GM12878 (cell line): ENCODE measurements around the gene ADD1. TPM values are rescaled to one million over a fixed set of nuclear protein-coding genes. Genes with fewer than 3 reads are reported as not detected.

Experiments
- ATAC-seq: fragments of 200-7000 bp; cut with Tn5 transposase; 3 replicates; pipeline ENCODE4 v1.9.1; 2020; ENCODE audit warnings: mild to moderate bottlenecking, moderate library complexity
- BruUV-seq: library from RNA; stranded (reverse); fragments of 400-500 nt; replicated peaks from 2 replicates; lab custom pipeline; 2021; lab: Mats Ljungman, UMichigan
- CTCF ChIA-PET: fragments of 300-600 bp; sonication (Branson Sonifier 250); formaldehyde crosslinking; extraction: SDS; loops from one replicate; lab custom pipeline; 2021; ENCODE audit warnings: inconsistent platforms; lab: Yijun Ruan, JAX
- POLR2A ChIA-PET: fragments of 350-600 bp; formaldehyde crosslinking; extraction: SDS; loops from one replicate; lab custom pipeline; 2021; ENCODE audit warnings: inconsistent platforms; lab: Charles Lee
- RAD21 ChIA-PET: fragments of 300-600 bp; sonication (Branson Sonifier 250); formaldehyde crosslinking; loops from one replicate; lab custom pipeline; 2023; ENCODE audit warnings: antibody characterized with exemption; ENCODE audit not compliant: unreplicated experiment; lab: Charles Lee
- SMC1A ChIA-PET: fragments of 300-600 bp; sonication (Branson Sonifier 250); formaldehyde crosslinking; loops from one replicate; lab custom pipeline; 2023; ENCODE audit not compliant: unreplicated experiment, uncharacterized antibody; lab: Charles Lee
- DNase-seq: peaks from one replicate; pipeline ENCODE4 v3.0.0-alpha.2; 2011; ENCODE audit warnings: low read depth, low spot score
- FAIRE-seq: peaks from 3 replicates; lab custom pipeline; 2011; peaks lifted over from hg19 to GRCh38; lab: Jason Lieb, UNC
- H2AFZ ChIP-seq: 2 replicates; pipeline ENCODE4 v1.6.0; 2011; ENCODE audit warnings: low read depth, low read length, control low read depth; ENCODE audit not compliant: control insufficient read depth
- H3K27ac ChIP-seq: 2 replicates; pipeline ENCODE4 v1.5.1; 2011; ENCODE audit warnings: control low read depth; ENCODE audit not compliant: control insufficient read depth, insufficient read depth
- H3K27me3 ChIP-seq, 2 experiments: replicated peaks in 1 of 2; 2 replicates each; pipeline versions ENCODE4 v1.6.0 to v1.6.1; 2011; ENCODE audit warnings: low read length in 1 of 2; ENCODE audit not compliant: control insufficient read depth in 2 of 2, insufficient read depth in 2 of 2
- H3K36me3 ChIP-seq, 2 experiments: 2 replicates each; pipeline ENCODE4 v1.5.1; 2011; ENCODE audit warnings: low read length in 1 of 2; ENCODE audit not compliant: control insufficient read depth in 2 of 2, insufficient read depth in 2 of 2
- H3K4me1 ChIP-seq: 2 replicates; pipeline ENCODE4 v1.6.1; 2011; ENCODE audit warnings: mild to moderate bottlenecking, low read length, moderate library complexity, mixed read lengths; ENCODE audit not compliant: control insufficient read depth, insufficient read depth
- H3K4me2 ChIP-seq: 2 replicates; pipeline ENCODE4 v1.6.0; 2011; ENCODE audit warnings: control low read depth; ENCODE audit not compliant: control insufficient read depth, insufficient read depth
- H3K4me3 ChIP-seq: fragments of 200-600 bp; sonication (generic); 2 replicates; pipeline ENCODE4 v1.5.1; 2016
- H3K79me2 ChIP-seq: 2 replicates; pipeline ENCODE4 v1.6.0; 2011; ENCODE audit warnings: low read length; ENCODE audit not compliant: control insufficient read depth, insufficient read depth
- H3K9ac ChIP-seq: 2 replicates; pipeline ENCODE4 v1.8.0; 2011; ENCODE audit warnings: low read length, control low read depth, mixed read lengths; ENCODE audit not compliant: control insufficient read depth, insufficient read depth
- H3K9me3 ChIP-seq: replicated peaks from 3 replicates; pipeline ENCODE4 v1.5.1; 2011; ENCODE audit warnings: mild to moderate bottlenecking, low read length; ENCODE audit not compliant: control insufficient read depth, insufficient read depth
- H4K20me1 ChIP-seq: 2 replicates; pipeline ENCODE4 v1.6.0; 2011; ENCODE audit not compliant: control insufficient read depth, insufficient read depth
- CHD4 ChIP-seq: fragments of 200-600 bp; sonication (generic); IDR thresholded peaks from 2 replicates; pipeline ENCODE4 v1.6.1; 2016; ENCODE audit warnings: mild to moderate bottlenecking
- NR2F1 ChIP-seq: fragments of 450-650 bp; conservative IDR thresholded peaks from 2 replicates; pipeline ENCODE4 v1.6.1; 2017; ENCODE audit warnings: mild to moderate bottlenecking
- RB1 ChIP-seq: fragments of 450-650 bp; formaldehyde crosslinking; IDR thresholded peaks from 2 replicates; pipeline ENCODE4 v1.6.1; 2017; ENCODE audit warnings: mild to moderate bottlenecking, borderline replicate concordance
- RELA ChIP-seq: fragments of 450-650 bp; IDR thresholded peaks from 2 replicates; pipeline ENCODE4 v1.8.0; 2014; ENCODE audit warnings: borderline replicate concordance; ENCODE audit not compliant: partially characterized antibody
- RELB ChIP-seq: fragments of 450-650 bp; IDR thresholded peaks from 2 replicates; pipeline ENCODE4 v1.6.1; 2017; ENCODE audit warnings: low read depth, mild to moderate bottlenecking, moderate library complexity
- SPI1 ChIP-seq: IDR thresholded peaks from 2 replicates; pipeline ENCODE4 v1.6.1; 2011; ENCODE audit warnings: low read depth, mild to moderate bottlenecking, low read length, moderate library complexity, borderline replicate concordance; ENCODE audit not compliant: insufficient read depth
- ZNF217 ChIP-seq: fragments of 450-650 bp; IDR thresholded peaks from 2 replicates; pipeline ENCODE4 v1.6.1; 2017; ENCODE audit warnings: antibody characterized with exemption, mild to moderate bottlenecking
- WGBS: methylation state at CpG from one replicate; pipeline ENCODE4 v1.1.6; 2016; ENCODE audit warnings: low lambda C conversion rate; ENCODE audit not compliant: insufficient replicate concordance, insufficient coverage; ENCODE audit errors: missing lambda C conversion rate; 5-methylcytosine and 5-hydroxymethylcytosine counted together
- in situ Hi-C: fragments of 300-500 bp; cut with MboI; formaldehyde crosslinking; loops from 9 replicates; pipeline ENCODE4 v1.14.3; 2018; ENCODE audit warnings: mixed read lengths
- intact Hi-C: fragments of 100-400 bp; cut with micrococcal nuclease; formaldehyde crosslinking; loops from one replicate; pipeline ENCODE4 v1.14.2; 2022; ENCODE audit not compliant: unreplicated experiment
- polyA plus RNA-seq, 11 experiments: library from polyadenylated mRNA; depleted of rRNA in 4 of 11; unstranded in 6 of 11; stranded (reverse) in 5 of 11; fragments of >200 nt; fragmentation: Nextera tagmentation in 4 of 11; fragmentation: Illumina TruSeq in 1 of 11; extraction: Ambion mirVana in 4 of 11; extraction: Trizol in 1 of 11; gene quantifications; 1 replicate in 1 of 11; 2 replicates in 10 of 11; pipeline versions ENCODE4 v1.2.1 to v1.2.3, GENCODE V29; 2011 to 2016; ENCODE audit warnings: inconsistent platforms in 2 of 11, missing spikeins in 2 of 11, low read depth in 1 of 11
- total RNA-seq, 4 experiments: library from RNA; depleted of rRNA in 3 of 4; stranded (reverse); fragments of >200 nt in 3 of 4; fragmentation: Illumina TruSeq in 1 of 4; extraction: Trizol in 1 of 4; gene quantifications; 2 replicates each; pipeline versions ENCODE4 v1.2.1 to v1.2.3, GENCODE V29; 2013 to 2021
- TF ChIP-seq, protein P1 (sequence below): fragments of 450-650 bp; IDR thresholded peaks from 2 replicates; pipeline ENCODE4 v1.6.1; 2017; ENCODE audit warnings: mild to moderate bottlenecking, moderate library complexity
- TF ChIP-seq, protein P2 (sequence below): fragments of 450-650 bp; IDR thresholded peaks from 2 replicates; pipeline ENCODE4 v1.6.1; 2016; ENCODE audit warnings: mild to moderate bottlenecking

ADD1 gene
- total and polyA plus RNA-seq, 10 of the 15 experiments (the other 5 are each of a cell fraction or from before 2014, with no cell fraction given): 21.6 to 182 (median 105) TPM

DNA sequence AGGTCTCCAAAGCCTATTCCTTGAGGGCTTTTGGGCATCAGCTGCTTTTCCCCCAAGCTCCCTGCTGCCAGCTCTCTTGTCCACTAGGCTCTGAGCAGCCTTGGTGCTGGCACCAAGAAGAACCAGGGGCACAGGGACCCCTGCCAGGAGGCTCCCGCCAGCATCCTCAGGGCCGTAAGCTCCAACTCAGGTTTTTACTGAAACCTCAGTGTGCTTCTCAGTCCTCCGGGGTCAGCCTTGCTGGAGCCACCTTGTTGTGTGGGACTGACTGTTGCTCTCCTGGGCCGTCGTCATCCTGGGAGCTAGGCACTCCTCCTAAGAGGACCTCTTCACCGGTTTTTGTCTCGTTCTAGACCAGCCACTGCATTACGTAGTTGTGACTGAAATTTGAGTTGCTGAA, 80.6 kb downstream of the ADD1 start:
- ChIA-PET POLR2A (no interaction called here), RAD21 (no interaction called here), SMC1A (no interaction called here), CTCF (interaction anchor here (0.7 kb wide), 1 partner anchor 30 kb away, joined by 4 read pairs; no protein-coding TSS in a partner anchor)
- Histone ChIP-seq H3K4me1 (no peaks in the 10 kb centered on the region; the same call in 1 of the 2 replicates), H3K9ac (no peak overlapping the region), H3K79me2 (peaks cover 2% of the 10 kb centered on the region), H4K20me1 (no peaks in the 10 kb centered on the region), H3K9me3 (no peaks in the 10 kb centered on the region), H2AFZ (no peak overlapping the region), H3K4me3 (no peak overlapping the region), H3K27me3 (no peaks in the 10 kb centered on the region), H3K27ac (no peak overlapping the region), H3K36me3 (peaks cover 13 to 26% of the 10 kb centered on the region in 2 experiments), H3K4me2 (no peak overlapping the region)
- TF ChIP-seq, protein P1, sequence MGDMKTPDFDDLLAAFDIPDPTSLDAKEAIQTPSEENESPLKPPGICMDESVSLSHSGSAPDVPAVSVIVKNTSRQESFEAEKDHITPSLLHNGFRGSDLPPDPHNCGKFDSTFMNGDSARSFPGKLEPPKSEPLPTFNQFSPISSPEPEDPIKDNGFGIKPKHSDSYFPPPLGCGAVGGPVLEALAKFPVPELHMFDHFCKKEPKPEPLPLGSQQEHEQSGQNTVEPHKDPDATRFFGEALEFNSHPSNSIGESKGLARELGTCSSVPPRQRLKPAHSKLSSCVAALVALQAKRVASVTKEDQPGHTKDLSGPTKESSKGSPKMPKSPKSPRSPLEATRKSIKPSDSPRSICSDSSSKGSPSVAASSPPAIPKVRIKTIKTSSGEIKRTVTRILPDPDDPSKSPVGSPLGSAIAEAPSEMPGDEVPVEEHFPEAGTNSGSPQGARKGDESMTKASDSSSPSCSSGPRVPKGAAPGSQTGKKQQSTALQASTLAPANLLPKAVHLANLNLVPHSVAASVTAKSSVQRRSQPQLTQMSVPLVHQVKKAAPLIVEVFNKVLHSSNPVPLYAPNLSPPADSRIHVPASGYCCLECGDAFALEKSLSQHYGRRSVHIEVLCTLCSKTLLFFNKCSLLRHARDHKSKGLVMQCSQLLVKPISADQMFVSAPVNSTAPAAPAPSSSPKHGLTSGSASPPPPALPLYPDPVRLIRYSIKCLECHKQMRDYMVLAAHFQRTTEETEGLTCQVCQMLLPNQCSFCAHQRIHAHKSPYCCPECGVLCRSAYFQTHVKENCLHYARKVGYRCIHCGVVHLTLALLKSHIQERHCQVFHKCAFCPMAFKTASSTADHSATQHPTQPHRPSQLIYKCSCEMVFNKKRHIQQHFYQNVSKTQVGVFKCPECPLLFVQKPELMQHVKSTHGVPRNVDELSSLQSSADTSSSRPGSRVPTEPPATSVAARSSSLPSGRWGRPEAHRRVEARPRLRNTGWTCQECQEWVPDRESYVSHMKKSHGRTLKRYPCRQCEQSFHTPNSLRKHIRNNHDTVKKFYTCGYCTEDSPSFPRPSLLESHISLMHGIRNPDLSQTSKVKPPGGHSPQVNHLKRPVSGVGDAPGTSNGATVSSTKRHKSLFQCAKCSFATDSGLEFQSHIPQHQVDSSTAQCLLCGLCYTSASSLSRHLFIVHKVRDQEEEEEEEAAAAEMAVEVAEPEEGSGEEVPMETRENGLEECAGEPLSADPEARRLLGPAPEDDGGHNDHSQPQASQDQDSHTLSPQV: no peak
- TF ChIP-seq RELA (no peak), RELB (no peak), RB1 (no peak), NR2F1 (no peak), CHD4 (no peak), ZNF217 (no peak), SPI1 (no peak)
- TF ChIP-seq, protein P2, sequence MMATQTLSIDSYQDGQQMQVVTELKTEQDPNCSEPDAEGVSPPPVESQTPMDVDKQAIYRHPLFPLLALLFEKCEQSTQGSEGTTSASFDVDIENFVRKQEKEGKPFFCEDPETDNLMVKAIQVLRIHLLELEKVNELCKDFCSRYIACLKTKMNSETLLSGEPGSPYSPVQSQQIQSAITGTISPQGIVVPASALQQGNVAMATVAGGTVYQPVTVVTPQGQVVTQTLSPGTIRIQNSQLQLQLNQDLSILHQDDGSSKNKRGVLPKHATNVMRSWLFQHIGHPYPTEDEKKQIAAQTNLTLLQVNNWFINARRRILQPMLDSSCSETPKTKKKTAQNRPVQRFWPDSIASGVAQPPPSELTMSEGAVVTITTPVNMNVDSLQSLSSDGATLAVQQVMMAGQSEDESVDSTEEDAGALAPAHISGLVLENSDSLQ: no peak
- FAIRE-seq (no peak), ATAC-seq (no peak), DNase-seq (no peak)
- WGBS: 89% methylated on average over 8 of the region's 8 CpGs
- BruUV-seq: no TSS peak
- in situ Hi-C loops: no loop called here
- intact Hi-C loops: no loop called here
